GM19324 (cell line): ENCODE measurements around the gene SPOCK3.

Experiments used
- ATAC-seq: cut with Tn5 transposase; IDR thresholded peaks from one replicate; pipeline ENCODE4 v1.9.1; 2021; ENCODE audit warnings: mild to moderate bottlenecking, moderate library complexity; ENCODE audit not compliant: unreplicated experiment, low FRiP score

The SPOCK3 gene

DNA sequence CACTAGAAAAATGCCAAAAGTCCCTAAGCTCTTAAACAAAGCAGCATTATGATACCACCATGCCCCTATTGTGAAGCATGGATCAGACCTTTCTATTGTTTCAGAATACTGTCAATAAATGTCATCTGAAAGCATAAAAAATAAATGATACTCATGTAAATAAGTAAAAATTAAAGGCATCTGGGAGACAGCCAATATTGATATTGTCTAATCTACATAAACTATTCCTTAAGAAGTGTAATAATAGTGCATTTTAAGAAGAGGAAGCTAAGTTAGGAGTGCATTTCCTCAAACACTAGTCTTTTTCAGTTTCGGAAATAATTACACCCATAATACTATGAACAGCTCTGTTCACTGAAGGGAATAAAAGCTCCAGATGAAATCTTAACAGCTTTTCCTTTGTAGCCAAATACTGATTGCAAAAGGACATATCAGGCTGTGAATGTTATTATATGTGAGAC, 181.6 kb downstream of the SPOCK3 start:
- ATAC-seq, result no peak

DNA sequence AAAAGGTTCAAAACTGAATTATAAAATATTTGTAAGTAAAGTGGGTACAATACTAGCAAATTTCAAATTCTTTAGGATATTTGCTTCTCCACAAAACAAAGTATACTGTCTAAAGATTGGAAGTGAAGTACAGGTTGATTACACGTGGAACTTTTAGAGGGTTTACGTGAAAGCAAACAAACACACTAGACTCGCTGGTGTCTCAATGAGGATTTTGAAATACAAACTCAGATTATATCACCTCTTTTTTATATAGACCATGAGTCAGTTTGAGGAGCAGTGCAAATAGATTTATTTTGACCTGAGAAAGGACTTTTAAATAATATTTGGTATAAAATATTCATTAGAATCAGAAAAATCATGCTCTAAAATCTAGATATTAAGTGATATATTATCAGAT, 185.0 kb downstream of the SPOCK3 start:
- ATAC-seq, result no peak

DNA sequence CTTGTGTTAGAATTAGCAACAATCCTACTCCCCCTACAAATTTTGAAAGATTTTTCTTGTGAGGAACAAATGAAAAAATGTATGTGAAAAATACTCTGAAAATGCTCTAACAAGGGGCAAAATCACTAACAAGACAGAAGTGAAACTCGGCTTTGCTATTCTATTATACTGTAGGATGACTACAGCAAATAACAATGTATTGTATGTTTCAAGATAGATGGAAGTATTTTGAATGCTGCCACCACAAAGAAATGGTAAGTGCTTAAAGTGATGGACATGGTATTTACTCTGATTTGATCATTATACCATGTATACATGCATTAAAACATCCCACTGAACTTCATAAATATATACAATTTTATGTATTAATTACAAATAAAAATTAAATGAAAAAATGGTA, 192.8 kb downstream of the SPOCK3 start:
- no peak for ATAC-seq

DNA sequence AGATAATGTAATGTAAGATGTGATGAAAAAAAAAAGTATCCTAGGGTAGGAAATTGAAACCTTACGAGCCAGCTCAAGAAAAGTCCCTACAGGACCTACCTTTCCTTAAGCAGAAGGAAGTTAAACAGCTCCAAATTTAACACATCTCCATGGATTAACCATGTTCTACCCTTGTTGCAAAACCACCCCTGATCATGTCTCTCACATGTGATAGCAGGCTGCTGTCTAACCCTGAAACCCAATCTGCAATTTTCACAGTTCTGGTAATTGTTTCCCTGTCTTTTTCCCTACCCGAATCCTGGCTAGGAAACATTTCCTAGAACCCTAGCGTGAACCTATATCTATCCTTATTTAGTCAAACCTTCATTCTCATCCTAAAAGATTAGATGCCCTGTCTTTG, 198.9 kb downstream of the SPOCK3 start:
- no peak for ATAC-seq

DNA sequence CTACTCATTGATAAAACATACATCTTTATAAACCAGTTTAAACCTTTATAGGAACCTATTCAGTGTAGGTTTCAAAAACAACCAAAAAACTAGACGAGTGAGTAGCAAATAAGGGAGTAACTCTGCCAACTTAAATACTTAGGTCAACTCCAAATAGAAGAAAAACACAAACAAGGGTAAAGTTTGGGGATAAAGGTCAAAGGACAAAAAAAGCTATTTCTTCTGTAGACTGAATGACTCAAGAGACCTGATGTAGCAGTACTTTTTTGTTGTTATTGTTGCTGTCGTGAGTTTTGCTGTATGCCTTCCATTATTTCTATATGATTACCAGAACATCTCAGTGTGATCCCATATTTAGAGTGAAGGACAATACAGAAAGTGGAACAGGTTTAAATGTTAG, 199.3 kb downstream of the SPOCK3 start:
- ATAC-seq, result no peak

DNA sequence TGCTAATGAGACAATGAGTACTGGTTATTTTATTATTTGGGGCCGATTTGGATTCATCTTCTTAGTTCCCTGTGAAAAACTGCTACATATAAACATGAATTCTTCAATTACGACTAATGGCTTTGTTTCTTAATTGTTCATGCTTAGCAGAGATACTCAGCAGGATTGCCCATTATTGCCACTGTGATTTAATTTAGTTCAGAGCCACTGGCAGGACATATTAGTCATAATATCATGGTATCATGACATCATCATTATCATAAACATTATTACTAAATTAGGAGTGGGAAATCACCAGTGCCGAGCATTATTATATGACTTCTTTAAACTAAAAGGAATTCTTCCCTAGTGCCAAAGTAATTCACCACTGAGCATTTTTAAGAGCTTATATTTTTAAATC, 201.4 kb downstream of the SPOCK3 start:
- no peak for ATAC-seq

DNA sequence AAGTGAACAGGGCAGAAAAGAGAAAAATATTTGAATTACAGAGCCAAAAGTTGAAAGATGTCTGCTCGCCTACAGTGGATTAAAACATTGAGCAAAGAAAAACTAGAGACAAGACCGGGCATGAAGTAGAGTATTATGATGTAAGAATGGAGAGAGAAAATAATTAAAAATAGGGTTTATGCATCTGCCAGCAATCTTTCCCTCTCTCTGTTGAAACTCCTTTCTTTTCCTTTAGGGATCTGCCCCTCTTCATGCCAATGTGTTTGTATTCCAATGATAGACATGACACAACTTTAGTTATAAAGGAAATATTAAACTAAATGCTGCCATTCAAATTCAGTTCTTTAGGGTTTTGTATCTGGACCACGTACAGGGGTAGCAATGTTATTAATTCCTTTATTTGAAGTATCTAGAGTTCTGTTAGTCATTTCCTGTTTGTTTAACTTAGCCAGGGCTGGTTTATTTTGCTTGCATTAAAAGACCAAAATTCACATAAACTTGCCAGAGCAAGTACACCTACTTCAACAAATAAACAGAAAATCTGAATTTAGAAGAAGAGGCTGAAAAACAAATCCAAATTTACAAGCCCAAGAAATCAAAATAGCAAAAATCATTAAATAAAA, 202.6 kb downstream of the SPOCK3 start:
- no peak for ATAC-seq

DNA sequence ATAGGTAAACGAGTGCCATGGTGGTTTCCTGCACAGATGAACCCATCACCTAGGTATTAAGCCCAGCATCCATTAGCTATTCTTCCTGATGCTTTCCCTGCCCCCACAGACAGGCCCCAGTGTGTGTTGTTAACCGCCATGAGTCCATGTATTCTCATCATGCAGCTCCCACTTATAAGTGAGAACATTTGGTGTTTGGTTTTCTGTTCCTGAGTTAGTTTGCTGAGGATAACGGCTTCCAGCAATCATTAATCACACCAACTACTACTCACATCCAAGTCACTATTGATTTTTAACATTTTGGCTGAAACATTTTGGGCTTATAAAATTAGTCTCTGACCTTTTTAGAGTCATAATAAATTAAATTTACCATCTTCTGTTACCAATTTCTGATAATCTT, 205.3 kb downstream of the SPOCK3 start:
- ATAC-seq, result no peak

DNA sequence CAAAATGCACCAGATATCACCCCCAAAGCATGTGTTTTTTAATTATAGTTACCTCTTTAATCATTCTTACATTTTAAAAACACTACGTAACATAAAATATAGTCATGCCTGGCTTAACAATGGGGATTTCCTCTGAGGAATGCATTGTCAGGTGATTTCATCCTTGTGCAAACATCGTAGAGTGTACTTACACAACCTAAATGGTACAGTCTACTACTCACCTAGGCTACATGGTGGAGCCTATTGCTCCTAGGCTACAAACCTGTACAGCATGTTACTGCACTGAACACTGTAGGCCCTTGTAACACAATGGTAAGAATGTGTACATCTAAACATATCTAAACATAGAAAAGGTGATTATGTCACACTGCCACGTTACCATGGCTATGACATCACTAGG, 208.6 kb downstream of the SPOCK3 start:
- ATAC-seq, result no peak

DNA sequence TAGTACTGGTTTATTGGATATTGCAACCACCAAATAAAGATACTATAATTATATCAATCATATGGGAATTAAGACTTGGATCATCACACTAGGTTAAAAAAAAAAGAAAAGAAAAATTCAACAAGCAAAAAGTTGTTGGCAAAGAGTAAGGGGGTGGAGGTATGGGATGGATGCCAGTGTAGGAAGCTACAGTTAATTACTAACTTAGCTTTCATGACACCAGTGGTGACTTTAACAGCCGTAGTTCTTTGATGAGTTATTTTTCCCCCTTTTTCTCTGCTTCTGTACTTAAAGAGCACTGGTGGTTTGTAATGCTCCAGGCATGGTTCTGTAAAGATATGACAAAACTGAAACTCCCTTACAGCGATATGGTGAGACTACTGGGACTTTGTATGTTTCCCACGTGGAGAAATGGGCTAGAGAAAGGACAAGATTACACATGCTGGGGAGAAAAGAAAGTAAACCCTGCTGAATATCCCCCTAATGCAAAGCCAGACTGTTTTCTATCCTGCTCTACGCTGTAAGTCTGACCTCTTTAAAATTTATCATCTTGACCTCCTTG, 210.8 kb downstream of the SPOCK3 start:
- no peak for ATAC-seq

DNA sequence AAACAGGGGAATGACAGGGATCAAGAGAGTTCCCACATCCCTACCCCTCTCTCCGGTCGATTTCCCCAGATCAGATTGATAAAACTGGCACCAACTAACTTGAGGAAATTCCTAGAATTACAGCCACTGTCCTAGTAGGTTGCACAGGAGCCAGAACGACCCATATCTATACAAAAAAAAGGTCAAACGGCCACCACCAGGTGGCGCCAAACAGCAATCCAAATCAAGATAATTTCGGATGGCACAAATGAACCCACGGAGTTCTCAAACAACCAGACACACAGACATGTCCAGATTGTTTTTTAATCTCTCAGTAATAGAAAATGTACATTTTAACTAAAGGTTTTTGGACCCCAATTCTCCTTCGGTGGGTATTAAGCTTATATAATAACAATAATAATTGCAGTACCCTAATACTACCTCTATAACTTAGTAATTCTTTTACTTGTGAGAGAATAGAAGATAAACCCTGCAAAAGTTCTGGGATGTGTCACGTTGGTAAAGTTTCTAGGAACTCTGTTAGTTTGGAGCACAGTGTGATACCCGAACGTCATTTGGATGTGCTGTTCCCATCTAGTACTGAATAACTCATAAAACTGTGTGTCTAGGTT, 212.6 kb downstream of the SPOCK3 start:
- ATAC-seq, result peak; percentile 68

DNA sequence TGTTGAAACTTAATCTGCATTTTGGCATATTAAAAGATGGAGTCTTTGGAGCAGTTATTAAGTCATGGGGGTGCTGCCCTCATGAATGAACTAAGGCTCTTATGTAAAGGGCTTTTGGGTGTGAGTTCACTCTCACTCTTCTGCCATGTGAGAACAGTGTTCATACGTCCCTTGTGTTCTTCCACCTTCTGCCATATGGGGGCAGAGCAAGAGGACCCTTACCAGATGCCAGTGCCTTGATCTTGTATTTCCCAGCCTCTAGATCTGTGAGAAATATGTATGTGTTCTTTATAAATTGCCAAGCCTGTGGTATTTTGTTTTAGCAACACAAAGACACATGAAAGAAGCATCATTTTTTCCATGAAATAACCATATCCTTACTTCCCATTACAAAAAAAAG, 213.9 kb downstream of the SPOCK3 start:
- ATAC-seq, result no peak

DNA sequence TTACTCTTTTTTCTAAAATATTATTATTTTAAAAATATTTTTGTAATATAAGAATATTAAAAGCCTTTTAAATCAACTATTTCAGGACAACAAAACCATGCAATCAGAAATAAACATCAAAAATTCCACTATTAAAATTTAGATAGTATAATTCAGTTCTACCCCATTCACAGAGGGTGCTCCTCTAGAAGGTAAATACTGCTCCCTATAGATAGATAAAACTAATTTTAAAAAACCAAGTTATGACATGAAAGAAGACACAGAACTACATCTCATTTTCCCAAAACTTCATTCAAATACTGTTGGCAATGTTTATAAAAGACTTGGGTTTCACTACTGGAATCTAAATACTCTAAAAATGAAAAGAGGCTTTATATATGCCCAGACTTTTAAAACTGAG, 219.3 kb downstream of the SPOCK3 start:
- ATAC-seq, result no peak

DNA sequence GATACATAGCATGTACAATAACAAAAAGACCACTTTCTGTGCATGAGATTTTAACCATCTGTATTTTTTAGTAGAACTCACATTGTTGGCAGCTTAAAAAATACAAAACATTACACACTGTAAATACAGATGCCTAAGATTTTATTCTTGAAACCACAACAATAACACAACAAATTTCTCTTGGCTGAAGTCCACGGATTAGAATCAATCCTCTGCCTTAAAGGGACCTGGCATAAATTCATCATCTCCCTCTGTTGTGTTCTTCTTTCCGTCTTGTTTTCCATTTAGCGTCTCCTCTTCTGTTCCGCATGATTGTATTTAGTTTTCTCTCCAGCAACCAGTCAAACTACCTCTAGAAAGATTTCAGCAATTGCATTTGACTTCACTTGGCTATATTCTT, 231.0 kb downstream of the SPOCK3 start:
- ATAC-seq, result no peak

DNA sequence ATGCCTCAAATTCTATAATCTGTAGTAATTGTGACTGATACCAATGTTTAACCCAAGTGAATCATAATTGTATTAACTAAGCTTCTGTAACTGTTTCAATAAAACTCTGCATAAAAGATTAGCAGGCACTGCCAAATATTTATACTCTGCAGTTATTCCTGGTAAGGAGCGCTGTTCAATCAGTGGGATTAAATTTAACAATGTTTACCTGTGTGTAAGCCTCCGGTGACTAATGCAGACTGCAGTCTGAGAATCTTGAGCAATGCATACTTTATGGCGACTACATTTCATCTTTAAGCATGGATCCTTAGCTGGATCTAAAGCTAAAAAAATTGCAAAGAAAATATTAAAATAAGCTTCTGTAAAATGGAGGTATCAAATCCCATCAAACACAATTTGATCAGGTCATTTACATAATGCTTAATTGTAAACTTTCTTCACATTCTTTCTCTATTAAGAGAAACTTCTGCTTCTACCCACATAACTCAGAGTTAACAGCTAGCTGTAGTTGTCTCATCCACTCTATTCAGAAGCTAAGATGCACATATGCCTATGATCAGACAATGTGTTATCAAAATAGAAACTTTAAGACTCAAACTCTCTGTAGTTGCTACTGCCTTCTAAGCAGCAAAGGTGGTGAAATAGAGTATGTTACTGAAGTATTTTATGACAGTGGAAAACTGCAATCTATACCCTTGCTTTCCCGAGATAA, 234.0 kb downstream of the SPOCK3 start:
- ATAC-seq, result no peak

DNA sequence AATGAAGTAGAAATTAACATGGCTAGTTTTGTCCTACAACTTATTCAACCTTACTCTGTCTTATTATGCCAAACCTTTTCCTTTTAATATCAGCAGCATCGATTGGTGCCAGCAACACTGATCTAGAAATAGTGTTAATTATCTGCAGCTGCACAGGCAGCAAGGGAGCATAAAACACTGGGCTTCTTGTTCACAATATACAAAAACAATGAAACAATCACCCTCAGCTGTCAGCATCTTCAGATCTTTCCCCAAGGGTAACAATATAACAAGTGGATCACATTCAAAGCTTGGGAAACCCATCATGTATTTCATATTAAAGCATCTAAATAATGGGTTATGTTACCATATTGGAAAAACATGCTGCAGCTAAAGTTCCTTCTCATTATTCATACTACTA, 238.1 kb downstream of the SPOCK3 start:
- ATAC-seq, result no peak

DNA sequence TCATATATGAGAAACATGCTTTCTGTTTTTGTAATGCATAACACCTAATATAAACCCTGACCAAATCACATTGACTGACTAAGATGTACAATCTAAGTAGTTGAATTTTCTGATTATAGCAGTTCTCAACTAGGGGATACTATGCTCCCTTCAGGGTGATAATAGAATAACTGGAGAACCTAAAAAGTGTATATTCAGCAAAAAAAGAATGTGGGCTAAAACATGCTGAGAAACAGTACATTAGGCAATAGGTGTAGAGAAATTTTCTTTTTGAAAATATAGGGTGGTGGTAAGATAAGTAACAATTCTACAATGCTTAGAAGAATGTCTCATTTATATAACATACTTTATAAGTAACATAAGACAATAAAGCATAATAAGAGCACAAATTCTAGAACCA, 239.6 kb downstream of the SPOCK3 start:
- ATAC-seq, result no peak

DNA sequence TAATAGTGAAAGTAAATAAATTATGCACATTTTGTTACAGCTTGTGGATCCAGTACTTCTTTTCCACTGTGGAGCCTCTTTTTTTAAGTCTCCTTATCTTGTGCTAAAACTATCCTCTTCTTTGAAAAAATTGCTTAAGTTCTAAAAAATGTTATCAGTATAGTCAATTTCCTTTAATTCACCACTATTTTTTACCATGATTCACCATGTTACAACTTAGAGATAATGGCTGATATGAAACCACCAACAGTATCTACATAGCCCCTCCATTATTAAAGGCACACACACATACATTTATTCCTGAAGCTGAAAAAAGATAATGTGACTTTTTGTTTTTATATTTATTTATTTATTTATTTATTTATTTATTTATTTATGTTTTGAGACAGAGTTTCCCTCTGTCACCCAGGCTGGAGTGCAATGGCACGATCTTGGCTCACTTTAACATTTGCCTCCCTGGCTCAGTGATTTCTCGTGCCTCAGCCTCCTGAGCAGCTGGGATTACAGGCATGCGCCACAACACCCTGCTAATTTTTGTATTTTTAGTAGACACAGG, 243.2 kb downstream of the SPOCK3 start:
- ATAC-seq, result no peak

DNA sequence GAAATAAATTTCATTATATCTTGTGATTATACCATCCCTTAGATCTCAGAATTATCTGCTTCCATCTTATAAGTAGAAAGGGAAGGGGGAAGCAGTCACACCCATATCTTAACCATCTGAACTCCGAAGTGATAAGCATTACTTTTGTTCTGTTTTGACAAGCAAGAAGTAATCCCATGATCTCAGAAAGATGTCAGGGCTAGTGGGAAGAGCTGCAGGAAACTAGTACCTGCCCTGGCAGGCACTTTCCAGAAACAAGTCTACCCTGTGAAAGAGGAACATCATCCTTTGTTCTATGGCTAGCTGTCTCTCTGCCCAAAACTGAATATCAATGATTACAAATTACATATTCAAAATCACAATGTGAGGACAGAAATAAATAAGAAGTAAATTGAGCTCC, 244.4 kb downstream of the SPOCK3 start:
- ATAC-seq, result no peak

DNA sequence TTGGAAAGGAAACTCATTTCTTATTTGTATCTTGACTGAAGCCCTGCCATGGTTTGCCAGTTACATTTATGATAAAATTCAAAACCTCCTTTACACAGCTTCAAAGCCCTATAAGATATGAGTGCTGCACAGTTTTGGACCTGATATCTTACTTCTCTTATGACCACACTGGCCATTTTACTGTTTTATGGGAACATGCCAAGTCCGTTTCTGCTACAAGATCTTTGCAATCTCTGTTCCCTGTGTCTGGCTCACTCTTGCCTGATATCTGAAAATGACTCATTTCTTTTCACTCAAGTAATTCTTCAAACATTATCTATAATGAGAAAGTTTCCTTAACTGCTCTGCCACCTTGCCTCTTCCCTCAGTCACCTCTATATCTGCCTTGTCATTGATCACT, 247.3 kb downstream of the SPOCK3 start:
- ATAC-seq, result no peak

DNA sequence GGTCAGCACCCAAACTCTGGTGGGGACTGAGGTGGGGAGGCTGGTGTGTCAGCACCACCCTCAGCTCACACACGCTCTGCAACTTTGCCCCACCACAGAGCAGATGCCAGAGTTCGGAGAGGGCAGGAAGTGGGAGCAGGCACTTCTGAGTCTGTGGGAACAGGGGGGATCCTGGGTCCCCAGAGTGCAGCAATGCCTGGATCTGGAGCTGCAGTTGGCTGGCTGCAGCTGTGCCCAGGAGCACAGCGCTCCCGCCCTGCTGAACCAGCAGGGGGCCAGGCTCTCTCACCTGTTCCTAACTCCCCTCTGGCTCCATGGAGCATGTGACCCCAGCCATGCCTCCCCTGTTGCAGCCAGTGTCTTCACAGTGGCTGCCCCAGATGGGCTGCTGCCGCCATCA, 252.4 kb downstream of the SPOCK3 start:
- no peak for ATAC-seq
